ENCODE data around the gene TIGD4. TPM values are rescaled to one million over a fixed set of nuclear protein-coding genes. Genes with fewer than 3 reads are reported as not detected.

Gene TIGD4
- 0.25 and 0.27 TPM in 2 replicates for total RNA-seq (ENCODE audit: low replicate concordance)

GRCh38 chr4:152779513-152780266, at the start of gene TIGD4, which contains the start of gene ARFIP1:
TSS of gene TIGD4 (minus strand) at chr4:152779730. CDS start at chr4:152771004, 8,726 bp downstream.
TSS of gene ARFIP1 (plus strand) at chr4:152779954. CDS start at chr4:152829634, 49,680 bp downstream.
- H3K4me3 ChIP-seq (ENCODE audit: low read depth, low read length): peak within 1 kb of the TSS; percentile 96
- DNase-seq (ENCODE audit: low read depth): peak; percentile 96
- TF ChIP-seq, protein P1, sequence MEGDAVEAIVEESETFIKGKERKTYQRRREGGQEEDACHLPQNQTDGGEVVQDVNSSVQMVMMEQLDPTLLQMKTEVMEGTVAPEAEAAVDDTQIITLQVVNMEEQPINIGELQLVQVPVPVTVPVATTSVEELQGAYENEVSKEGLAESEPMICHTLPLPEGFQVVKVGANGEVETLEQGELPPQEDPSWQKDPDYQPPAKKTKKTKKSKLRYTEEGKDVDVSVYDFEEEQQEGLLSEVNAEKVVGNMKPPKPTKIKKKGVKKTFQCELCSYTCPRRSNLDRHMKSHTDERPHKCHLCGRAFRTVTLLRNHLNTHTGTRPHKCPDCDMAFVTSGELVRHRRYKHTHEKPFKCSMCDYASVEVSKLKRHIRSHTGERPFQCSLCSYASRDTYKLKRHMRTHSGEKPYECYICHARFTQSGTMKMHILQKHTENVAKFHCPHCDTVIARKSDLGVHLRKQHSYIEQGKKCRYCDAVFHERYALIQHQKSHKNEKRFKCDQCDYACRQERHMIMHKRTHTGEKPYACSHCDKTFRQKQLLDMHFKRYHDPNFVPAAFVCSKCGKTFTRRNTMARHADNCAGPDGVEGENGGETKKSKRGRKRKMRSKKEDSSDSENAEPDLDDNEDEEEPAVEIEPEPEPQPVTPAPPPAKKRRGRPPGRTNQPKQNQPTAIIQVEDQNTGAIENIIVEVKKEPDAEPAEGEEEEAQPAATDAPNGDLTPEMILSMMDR (IDR thresholded peaks at IDR 0.05; ENCODE audit: insufficient read depth, low read length): peak; percentile 21

- TF ChIP-seq, protein P1 (IDR thresholded peaks at IDR 0.05; ENCODE audit: insufficient read depth, low read length): no peak
- no peak for DNase-seq (ENCODE audit: low read depth)
- no peak overlapping the region for H3K4me3 ChIP-seq (ENCODE audit: low read depth, low read length)
Measured at GRCh38 chr4:152828122-152828521, 48.6 kb upstream of the TIGD4 start.

GRCh38 chr4:152825336-152825735, 45.8 kb upstream of the TIGD4 start:
- DNase-seq (ENCODE audit: low read depth): no peak
- TF ChIP-seq, protein P1 (IDR thresholded peaks at IDR 0.05; ENCODE audit: insufficient read depth, low read length): no peak
- no peak overlapping the region for H3K4me3 ChIP-seq (ENCODE audit: low read depth, low read length)

DNA sequence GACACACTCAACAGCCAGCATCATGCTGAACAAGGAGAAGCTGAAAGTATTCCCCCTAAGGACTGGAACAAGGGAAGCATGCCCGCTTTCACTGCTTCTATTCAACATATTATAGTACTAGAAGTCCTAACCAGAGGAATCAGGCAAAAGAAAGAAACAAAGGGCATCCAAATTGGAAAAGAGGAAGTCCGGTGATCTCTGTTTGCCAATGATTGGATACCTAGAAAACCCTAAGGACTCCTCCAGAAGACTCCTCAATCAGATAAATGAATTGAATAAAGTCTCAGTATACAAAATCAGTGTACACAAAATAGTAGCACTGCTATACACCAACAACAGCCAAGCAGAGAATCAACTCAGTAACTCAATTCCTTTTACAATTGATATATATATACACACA, 45.0 kb upstream of the TIGD4 start:
- TF ChIP-seq, protein P1 (IDR thresholded peaks at IDR 0.05; ENCODE audit: insufficient read depth, low read length): no peak
- DNase-seq (ENCODE audit: low read depth): no peak
- H3K4me3 ChIP-seq (ENCODE audit: low read depth, low read length): no peak overlapping the region

DNA sequence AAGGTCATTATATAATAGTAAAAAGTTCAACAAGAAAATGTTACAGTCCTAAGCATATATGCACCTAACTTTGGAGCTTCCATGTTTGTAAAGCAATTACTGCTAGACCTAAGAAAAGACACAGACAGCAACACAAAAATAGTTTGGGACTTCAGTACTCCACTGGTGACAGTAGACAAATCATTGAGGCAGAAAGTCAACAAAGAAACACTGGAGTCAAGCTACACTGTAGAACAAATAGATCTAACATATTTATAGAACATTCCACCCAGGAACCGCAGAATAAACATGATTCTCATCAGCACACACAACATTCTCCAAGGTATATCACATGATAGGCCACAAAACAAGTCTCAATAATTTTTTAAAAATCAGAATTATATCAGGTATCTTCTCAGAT, 42.8 kb upstream of the TIGD4 start:
- TF ChIP-seq, protein P1 (IDR thresholded peaks at IDR 0.05; ENCODE audit: insufficient read depth, low read length): no peak
- no peak for DNase-seq (ENCODE audit: low read depth)
- no peak overlapping the region for H3K4me3 ChIP-seq (ENCODE audit: low read depth, low read length)

- TF ChIP-seq, protein P1 (IDR thresholded peaks at IDR 0.05; ENCODE audit: insufficient read depth, low read length): no peak
- no peak for DNase-seq (ENCODE audit: low read depth)
Measured at GRCh38 chr4:152820073-152820472, 40.5 kb upstream of the TIGD4 start.

More at GRCh38 chr4:152820073-152820472, 40.5 kb upstream of the TIGD4 start:
- no peak overlapping the region for H3K4me3 ChIP-seq (ENCODE audit: low read depth, low read length)
